Hematopoietic multipotent progenitor cell treated with erythropoietin and hydrocortisone succinate and interleukin-3 and kit ligand, for 6 days (in vitro differentiated cells): ENCODE measurements around the gene CCDC89.

Experiments
- DNase-seq: peaks from one replicate; pipeline ENCODE4 v3.0.0-alpha.2; 2015

The CCDC89 gene

GRCh38 chr11:85685820-85686459, at the start of gene CCDC89:
TSS of gene CCDC89 (minus strand) at chr11:85686195. CDS start at chr11:85686130, 65 bp downstream.
- no peak for DNase-seq

DNA sequence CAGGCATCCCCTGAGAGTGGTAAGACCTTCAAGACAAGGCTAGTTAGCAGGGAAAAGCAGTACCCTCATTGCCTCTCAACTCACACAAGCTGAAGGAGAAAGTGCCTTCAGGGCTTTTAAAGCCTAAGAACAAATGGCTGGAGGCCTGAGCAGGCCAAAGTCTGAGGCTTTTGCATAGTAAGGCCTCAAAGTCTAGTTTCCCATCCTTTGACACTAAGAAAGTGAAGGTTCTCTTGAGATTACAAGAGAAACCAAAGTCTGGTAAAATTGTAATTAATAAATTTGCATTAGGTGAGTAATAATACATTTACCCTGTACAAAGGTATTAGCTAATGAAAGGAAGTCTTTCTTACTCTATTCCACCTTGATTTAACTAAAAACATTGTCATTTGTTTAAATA, 47.0 kb upstream of the CCDC89 start:
- no peak for DNase-seq

- no peak for DNase-seq
These were observed 40.4 kb upstream of the CCDC89 start for GRCh38 chr11:85726381-85726780.

DNA sequence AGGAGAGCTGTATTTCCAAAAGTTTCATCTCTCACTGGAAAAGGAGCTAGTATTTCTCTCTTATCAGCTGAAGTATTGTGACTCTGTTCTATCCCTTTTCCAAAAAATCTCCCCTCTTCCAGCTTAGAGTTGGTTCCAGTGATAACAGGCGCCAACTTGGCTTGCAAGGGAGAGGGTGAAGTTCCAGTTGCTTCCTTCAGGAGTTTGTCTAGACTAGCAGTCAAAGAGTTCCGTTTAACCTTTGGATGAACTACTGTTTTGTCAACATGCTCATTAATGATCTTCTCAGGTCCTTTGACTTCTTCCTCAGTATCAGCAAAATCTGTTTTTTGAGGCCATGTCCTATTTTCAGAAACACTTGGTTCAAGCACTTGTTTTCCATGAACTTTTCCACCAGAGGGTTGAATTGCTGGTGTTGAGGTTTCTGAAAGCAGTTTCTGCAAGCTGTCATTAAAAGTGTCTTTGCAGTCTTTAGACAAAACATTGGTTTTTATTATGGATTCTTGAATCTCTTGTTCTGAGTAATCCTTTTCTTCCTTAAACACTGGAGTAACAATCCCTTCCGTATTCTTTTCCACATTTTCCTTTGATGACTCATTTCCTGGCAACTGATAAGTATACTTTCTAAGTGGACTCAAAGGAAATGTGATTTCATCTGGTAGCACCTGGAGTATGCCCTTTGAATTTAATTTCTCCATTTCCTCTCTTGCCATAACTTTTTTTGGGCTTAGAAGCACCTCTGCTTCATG, 39.7 kb upstream of the CCDC89 start:
- DNase-seq: no peak

GRCh38 chr11:85724748-85725465, 38.9 kb upstream of the CCDC89 start:
- DNase-seq: no peak

DNA sequence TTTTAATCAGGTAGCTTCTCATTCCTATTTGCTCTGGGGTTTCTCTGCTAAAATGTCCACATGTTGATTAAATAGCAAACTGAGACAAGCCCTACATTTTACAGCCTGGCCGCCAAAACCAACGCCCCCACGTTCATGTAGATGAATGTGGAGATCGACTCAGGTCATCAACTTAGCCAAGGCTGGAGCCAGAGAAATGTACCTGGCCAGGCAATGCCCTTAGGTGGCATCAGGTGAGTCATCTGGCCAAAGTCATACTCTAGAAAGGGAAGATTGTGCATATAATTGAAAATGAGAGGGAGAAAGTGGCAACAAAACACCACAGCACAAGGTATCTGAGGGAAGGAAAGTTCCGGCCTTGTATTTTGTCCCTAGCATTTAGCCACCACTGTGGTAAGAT, 37.1 kb upstream of the CCDC89 start:
- DNase-seq: no peak

DNA sequence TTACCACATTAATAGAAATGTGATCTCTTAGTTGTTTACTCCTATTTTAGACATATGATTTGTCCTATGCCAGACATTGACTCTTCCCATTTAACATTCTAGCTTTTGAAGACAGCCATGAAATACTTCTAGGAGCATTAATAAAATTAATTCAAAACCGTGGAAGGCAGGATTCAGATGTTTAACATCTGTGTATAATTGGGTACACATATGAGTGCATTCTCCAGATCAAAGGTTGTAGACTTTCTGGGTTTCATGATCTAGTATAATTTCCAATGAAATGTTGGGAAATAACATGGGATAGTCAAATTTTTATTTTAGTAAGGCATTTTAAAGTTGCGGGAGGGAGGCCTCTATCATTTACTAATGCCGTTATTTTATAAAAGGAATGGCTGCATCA, 35.2 kb upstream of the CCDC89 start:
- no peak for DNase-seq

DNA sequence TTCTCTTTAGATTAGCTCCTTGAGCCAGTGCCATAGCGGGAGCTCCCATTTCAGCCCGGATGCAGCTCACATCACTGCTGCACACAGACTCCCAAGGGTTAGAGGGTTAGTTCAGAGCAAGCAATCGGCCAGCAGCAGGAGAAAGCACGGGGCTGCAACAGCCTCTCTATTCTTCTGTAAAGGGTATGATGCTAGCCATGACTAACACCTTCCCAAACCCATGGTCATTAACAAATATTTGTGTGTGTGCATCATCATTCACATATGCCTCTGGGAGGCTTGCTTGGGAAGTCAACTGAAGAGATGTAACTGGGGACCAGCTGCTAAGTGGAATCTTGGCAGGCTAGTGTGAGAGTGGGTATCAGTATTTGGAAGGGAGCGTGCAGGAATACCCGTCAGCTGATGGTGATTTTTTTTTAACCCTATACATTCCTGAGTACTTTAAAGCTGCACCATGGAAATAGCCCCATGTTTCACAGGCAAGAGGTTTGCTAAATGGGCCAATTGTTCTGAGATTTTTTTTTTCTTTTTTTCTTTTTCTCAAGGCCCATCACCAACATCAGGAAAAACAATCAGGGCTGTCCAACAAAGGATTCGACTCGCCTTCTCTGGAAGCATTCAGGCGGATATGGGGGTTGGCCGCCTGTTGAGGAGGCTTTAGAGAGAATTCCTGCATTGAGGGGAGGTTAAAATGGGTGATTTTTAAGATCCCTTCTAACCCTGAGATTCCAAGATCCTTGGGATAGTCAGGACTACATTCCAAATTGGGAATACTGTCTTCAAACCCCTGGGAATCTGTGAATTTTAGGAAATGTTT, 33.2 kb upstream of the CCDC89 start:
- no peak for DNase-seq

GRCh38 chr11:85718126-85718943, 32.3 kb upstream of the CCDC89 start:
- DNase-seq: no peak

GRCh38 chr11:85717429-85717828, 31.4 kb upstream of the CCDC89 start:
- DNase-seq: no peak

DNA sequence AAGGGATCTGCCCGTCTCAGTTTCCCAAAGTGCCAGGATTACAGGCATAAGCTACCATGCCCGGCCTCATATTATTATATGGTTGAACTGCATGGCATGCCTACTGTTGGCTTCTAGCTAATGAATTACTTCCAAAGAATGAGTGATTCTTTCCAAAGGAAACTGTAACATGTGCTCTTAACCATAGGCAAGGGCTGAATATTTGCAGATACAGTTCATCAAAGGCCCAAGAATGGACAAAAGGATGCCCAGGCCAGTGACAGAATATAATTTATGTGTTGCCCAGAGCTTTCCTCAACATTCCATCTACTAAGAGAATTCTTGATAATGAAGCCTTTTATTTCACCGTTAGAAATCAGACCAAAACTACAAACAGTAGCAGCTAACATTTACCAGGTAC, 27.0 kb upstream of the CCDC89 start:
- no peak for DNase-seq

GRCh38 chr11:85710917-85711316, 24.9 kb upstream of the CCDC89 start:
- no peak for DNase-seq

DNA sequence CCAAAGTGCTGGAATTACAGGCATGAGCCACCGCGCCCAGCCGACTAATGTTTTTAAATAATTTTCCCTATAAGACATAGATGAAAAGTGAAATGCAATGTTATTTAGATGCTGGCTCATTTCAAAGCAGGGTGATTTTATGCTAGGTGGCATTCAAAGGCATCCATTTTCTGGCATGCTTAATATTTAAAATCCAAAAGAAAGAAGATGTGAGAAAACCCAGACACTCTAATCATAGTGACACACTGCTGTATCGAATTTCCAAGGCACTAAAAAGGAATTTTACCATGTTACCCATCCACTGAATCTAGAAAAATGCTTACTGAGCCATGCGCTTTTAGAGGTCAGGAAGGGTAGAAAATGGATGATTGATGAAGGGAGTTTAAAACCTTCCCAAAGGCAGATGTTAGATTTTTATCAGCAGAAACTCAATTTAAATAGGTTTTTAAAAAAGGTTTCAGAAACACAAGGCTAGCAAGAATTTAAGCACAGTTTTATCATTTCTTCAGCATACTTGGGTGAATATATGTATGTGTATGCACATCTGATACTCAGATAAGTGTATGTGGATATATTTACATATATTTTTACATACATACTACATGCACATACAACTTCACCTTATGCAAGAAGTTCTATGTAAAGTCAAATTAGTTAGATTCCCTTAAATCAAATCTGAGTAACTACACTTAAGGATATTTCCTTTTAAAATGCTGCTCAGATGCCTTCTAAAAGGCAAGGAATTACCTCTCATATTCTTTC, 24.1 kb upstream of the CCDC89 start:
- DNase-seq: no peak

DNA sequence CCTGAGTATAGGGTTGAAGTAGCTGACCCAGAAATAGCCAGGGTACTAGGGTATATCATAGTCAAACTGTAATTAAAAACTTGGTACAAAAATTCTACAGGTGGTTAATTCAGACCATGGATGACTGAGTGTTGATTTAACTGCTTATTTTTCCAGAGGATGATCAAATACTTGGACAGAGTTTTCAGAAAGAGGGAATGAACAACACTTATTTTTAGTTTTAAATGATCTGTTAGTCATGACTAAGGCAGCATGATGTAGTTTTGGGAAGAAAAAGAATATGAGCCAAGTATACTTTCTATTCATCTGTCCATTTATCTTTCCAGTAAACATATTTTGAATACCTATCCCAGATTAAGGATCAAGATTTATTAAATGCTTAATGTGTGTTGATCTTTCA, 19.8 kb upstream of the CCDC89 start:
- no peak for DNase-seq

DNA sequence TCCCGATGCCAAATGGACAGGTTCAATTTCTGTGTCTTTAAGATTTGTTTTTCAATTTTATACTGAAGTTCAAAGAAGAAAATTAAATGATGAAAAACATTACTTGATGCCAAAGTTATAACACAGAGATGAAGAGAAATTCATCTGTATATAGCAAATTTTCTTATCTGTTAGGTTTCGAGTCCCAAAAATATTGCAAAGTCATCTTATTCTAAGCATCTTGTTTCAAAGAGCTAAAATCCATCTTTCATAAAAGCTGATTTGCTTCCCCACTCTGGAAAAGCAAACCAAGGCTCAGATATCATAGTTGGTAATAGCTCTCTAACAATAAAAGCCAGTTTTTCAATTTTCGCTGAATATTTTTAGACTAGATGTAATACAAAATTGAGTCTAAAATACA, 19.0 kb upstream of the CCDC89 start:
- no peak for DNase-seq

- peak; percentile 12 for DNase-seq
These were observed 14.2 kb upstream of the CCDC89 start for GRCh38 chr11:85699957-85700741.

DNA sequence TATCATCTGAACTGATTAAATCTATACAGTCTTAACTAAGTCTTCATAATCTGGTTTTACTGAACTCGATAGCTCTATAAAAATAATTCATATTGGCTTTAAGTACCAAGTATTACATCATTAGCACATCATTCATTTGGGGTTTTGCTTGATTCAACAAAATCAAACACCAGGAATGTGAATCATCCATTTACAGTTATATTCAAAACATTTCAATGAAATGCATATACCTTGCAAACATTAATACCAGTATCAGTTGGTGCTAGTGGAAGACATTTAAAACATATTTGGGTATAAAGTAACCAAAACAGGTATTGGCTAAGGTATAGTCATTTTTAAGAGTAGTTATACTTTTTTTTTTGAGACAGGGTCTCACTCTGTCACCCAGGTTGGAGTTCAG, 12.2 kb upstream of the CCDC89 start:
- DNase-seq: no peak

GRCh38 chr11:85697747-85698146, 11.8 kb upstream of the CCDC89 start:
- DNase-seq: no peak

GRCh38 chr11:85695546-85695945, 9.6 kb upstream of the CCDC89 start:
- DNase-seq: no peak

GRCh38 chr11:85694385-85694980, 8.5 kb upstream of the CCDC89 start:
- peak; percentile 75 for DNase-seq
